ENCODE measurements around the gene ERC1. TPM values are rescaled to one million over a fixed set of nuclear protein-coding genes. Genes with fewer than 3 reads are reported as not detected.
A peak's percentile ranks its signal among the peaks of the same experiment; 100 is the strongest.

ERC1 gene
- total and polyA plus RNA-seq, 4 donors, result 7.4 to 78.2 (median 39.8) TPM

DNA sequence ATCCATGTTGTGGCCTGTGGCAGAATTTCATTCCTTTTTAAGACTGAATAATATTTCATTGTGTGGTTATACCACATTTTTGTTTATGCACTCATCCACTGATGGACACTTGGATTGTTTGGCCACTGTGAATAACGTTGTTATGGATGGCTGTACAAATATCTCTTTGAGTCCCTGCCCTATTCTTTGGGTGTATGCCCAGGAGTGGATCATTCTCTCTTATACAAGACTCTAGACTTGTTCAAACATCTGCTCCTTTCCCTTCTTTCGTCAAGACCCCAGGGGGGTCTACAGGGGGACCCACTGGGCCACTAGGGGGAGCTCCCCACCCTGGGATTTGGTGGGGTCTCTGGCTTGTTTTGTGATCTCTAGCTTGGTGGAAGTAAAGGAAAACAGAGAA lies 526.0 kb downstream of the ERC1 start:
- ATAC-seq (ENCODE audit: insufficient read depth, low FRiP score) (no peak), DNase-seq (peak in 1 of 3 donors; percentile 32)
- Histone ChIP-seq H3K4me3 (no peak overlapping the region), H3K27ac (ENCODE audit: low read depth in 1 of 2, low read length in 1 of 2) (no peak overlapping the region), H3K36me3 (ENCODE audit: control insufficient read depth in 4 of 4, insufficient read depth in 4 of 4, low read length in 4 of 4) (no peaks in the 10 kb centered on the region), H3K27me3 (ENCODE audit: control insufficient read depth in 3 of 3, insufficient read depth in 3 of 3, low read length in 2 of 3) (no peaks in the 10 kb centered on the region), H3K9ac (ENCODE audit: insufficient read depth in 1 of 2, low read length in 2 of 2) (no peak overlapping the region), H3K9me3 (ENCODE audit: control insufficient read depth in 4 of 4, insufficient read depth in 3 of 4, low read length in 3 of 4) (peaks cover 0 to 3% (median 0%) of the 10 kb centered on the region in 4 donors), H3K4me1 (ENCODE audit: control insufficient read depth in 5 of 5, insufficient read depth in 5 of 5, low read length in 5 of 5) (peaks cover 0 to 11% (median 0%) of the 10 kb centered on the region in 5 donors)
- WGBS, 2 donors, result 29 to 38% methylated on average over 2 of the region's 2 CpGs
- TF ChIP-seq, protein P1, sequence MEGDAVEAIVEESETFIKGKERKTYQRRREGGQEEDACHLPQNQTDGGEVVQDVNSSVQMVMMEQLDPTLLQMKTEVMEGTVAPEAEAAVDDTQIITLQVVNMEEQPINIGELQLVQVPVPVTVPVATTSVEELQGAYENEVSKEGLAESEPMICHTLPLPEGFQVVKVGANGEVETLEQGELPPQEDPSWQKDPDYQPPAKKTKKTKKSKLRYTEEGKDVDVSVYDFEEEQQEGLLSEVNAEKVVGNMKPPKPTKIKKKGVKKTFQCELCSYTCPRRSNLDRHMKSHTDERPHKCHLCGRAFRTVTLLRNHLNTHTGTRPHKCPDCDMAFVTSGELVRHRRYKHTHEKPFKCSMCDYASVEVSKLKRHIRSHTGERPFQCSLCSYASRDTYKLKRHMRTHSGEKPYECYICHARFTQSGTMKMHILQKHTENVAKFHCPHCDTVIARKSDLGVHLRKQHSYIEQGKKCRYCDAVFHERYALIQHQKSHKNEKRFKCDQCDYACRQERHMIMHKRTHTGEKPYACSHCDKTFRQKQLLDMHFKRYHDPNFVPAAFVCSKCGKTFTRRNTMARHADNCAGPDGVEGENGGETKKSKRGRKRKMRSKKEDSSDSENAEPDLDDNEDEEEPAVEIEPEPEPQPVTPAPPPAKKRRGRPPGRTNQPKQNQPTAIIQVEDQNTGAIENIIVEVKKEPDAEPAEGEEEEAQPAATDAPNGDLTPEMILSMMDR (IDR thresholded peaks at IDR 0.05; ENCODE audit: control extremely low read depth, extremely low read depth), result no peak

DNA sequence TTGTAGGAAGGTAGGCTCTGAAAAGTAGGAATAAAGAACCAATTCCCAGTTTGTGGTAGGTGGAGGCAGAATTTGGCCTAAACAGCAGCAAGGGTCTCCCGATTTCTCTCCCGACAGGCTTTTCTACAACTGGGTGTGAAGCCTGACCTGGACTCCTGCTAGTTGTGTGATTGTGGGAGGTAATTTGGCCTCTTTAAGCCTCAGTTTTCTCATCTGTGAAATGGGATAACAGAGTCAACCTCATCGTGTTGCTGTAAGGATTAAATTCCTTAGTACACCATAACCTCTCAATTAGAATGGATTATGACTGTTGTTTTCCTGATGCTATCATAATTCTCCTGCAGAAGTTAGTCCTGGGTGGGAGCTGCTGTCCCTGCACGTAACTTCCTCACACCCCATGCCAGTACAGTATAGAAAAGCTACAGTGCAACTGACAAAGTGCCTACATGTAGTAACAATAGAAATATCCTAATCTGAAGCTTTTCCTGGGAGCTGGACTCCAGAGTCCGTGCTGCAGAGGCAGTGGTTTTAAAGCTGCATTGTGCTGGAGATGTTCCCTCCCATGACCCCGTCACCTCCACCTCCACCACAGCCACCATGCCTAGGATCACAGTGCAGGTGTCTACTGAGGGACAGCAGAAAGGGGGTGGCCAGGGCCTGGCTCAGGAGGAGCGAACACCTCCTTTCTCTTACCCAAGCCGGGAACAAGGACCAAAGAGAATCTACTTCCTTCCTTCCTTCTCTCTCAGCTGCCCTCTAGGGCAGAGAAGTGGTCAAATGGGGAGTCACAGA lies 526.9 kb downstream of the ERC1 start:
- 77 to 84% methylated on average over 8 of the region's 8 CpGs for WGBS, 2 donors
- ATAC-seq (ENCODE audit: insufficient read depth, low FRiP score), result no peak

DNA sequence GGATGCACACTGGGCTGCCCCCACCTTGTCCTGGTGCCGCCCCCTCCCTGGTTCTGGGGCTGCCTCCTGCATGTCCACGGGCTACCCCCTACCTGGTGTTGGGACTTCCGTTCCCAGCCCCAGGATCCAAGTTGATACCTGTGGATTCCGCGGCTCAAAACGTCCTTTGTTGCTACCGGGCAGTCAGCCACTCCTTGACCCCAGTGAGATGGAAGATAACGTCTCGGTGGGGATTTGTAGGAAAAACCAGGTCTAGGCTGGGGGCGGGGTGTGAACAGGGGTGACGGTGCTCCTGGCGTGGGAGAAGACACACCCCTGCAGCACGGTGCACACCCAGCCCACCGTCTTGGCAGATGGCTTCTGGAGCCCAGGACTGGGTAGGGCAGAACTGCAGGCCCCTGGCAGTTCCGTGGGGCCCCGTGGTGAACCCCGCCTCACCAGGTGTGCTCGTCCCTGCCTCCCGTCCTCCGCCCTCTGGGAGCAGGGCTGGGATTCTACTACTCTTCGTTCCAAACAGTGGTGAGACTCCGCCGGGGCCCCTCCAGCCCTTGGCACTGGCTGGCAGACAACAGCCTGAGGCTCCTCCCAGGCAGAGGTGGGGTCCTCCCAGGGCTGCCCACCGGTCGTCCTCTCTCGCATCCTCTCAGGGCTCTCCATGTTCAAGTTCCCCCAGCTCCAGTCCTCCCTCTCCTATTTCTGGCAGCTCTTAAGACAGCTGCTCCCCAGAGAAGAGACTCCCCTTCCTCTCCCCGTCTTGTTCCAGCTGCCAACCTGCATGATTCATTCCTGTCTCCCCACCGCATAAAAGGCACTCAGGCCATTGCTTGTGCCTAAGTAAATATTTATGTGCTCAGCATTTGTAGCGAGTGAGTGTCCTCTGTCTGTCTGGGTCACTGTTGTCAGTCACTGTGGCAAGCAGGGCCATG lies 527.8 kb downstream of the ERC1 start:
- Histone ChIP-seq H3K4me3 (no peak overlapping the region), H3K27me3 (ENCODE audit: control insufficient read depth in 3 of 3, insufficient read depth in 3 of 3, low read length in 2 of 3) (no peaks in the 10 kb centered on the region), H3K36me3 (ENCODE audit: control insufficient read depth in 4 of 4, insufficient read depth in 4 of 4, low read length in 4 of 4) (no peaks in the 10 kb centered on the region), H3K9me3 (ENCODE audit: control insufficient read depth in 4 of 4, insufficient read depth in 3 of 4, low read length in 3 of 4) (peaks cover 0 to 3% (median 0%) of the 10 kb centered on the region in 4 donors), H3K4me1 (ENCODE audit: control insufficient read depth in 5 of 5, insufficient read depth in 5 of 5, low read length in 5 of 5) (peaks cover 0 to 11% (median 0%) of the 10 kb centered on the region in 5 donors), H3K27ac (ENCODE audit: low read depth in 1 of 2, low read length in 1 of 2) (no peak overlapping the region), H3K9ac (ENCODE audit: insufficient read depth in 1 of 2, low read length in 2 of 2) (no peak overlapping the region)
- ATAC-seq (ENCODE audit: insufficient read depth, low FRiP score), result peak; percentile 74
- TF ChIP-seq, protein P1 (IDR thresholded peaks at IDR 0.05; ENCODE audit: control extremely low read depth, extremely low read depth), result no peak
- no peak for DNase-seq
- 42 to 65% methylated on average over 29 of the region's 29 CpGs for WGBS, 2 donors

More for the DNA sequence above, 526.9 kb downstream of the ERC1 start:
- Histone ChIP-seq H3K36me3 (ENCODE audit: control insufficient read depth in 4 of 4, insufficient read depth in 4 of 4, low read length in 4 of 4) (no peaks in the 10 kb centered on the region), H3K9me3 (ENCODE audit: control insufficient read depth in 4 of 4, insufficient read depth in 3 of 4, low read length in 3 of 4) (peaks cover 0 to 3% (median 0%) of the 10 kb centered on the region in 4 donors), H3K4me1 (ENCODE audit: control insufficient read depth in 5 of 5, insufficient read depth in 5 of 5, low read length in 5 of 5) (peaks cover 0 to 11% (median 0%) of the 10 kb centered on the region in 5 donors), H3K27ac (ENCODE audit: low read depth in 1 of 2, low read length in 1 of 2) (no peak overlapping the region), H3K27me3 (ENCODE audit: control insufficient read depth in 3 of 3, insufficient read depth in 3 of 3, low read length in 2 of 3) (no peaks in the 10 kb centered on the region), H3K4me3 (no peak overlapping the region), H3K9ac (ENCODE audit: insufficient read depth in 1 of 2, low read length in 2 of 2) (no peak overlapping the region)
- DNase-seq, result no peak
- TF ChIP-seq, protein P1 (IDR thresholded peaks at IDR 0.05; ENCODE audit: control extremely low read depth, extremely low read depth), result no peak

Measured in lung (tissue), 12 donors.